Measurements from ENCODE around the gene STK40.

DNA sequence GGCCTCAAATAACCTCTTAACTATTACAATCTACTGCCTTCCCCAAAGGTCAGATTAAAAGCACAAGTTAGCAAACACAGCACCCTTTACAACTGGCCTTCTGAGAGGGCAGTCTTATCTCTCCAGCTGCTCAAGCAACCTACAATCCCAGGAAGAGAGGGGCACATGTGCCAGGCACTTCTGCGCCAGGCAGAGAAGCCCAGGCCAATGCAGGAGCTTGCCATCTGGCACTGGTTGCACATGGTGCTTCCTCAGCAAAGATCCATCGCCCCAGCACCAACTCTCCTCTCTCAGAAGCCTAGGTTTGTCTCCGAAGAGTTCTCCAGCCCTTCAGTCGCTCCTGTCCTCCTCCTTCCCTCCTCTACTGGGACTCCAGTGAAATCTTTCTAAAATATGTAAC is 2.5 kb downstream of the STK40 start:
- no peak for TF ChIP-seq ZNF274 (IDR thresholded peaks at IDR 0.05; ENCODE audit: low read depth, low read length)
- no peak for TF ChIP-seq YY1 (IDR thresholded peaks at IDR 0.05; ENCODE audit: insufficient read depth, insufficient read length)
